ENCODE measurements around the gene CUTA. TPM values are rescaled to one million over a fixed set of nuclear protein-coding genes. Genes with fewer than 3 reads are reported as not detected.
"Not testable (repeated sequence)": the region's sequence is repeated elsewhere in the genome, so short reads cannot be mapped to it uniquely, and the experiment has no call there.

Gene CUTA
- total RNA-seq, 1 experiment from 2014 or later = 257 TPM

GRCh38 chr6:33367715-33368025 lies 50.2 kb downstream of the CUTA start:
- peaks cover 15 to 26% of the 10 kb centered on the region in 2 experiments for H3K4me1 Mint-ChIP-seq
- not testable (repeated sequence) for H4K8ac ChIP-seq (replicated peaks; ENCODE audit: insufficient read length, low read depth, low read length); H2BK5ac ChIP-seq (ENCODE audit: insufficient read length, low read length); H3K4me1 ChIP-seq (ENCODE audit: insufficient read depth, low read length); H3K4me3 Mint-ChIP-seq; H3K9ac ChIP-seq (ENCODE audit: extremely low read depth, insufficient read length, low read length); H3K27ac Mint-ChIP-seq; H4K20me1 ChIP-seq (ENCODE audit: control insufficient read depth, insufficient read depth, insufficient read length); H3K27me3 Mint-ChIP-seq (ENCODE audit: low read depth); H3K27me3 ChIP-seq (ENCODE audit: insufficient read depth, low read length); H3K14ac ChIP-seq (ENCODE audit: insufficient read depth, low read length); H2AK5ac ChIP-seq (ENCODE audit: insufficient read length, low read length); H3K4ac ChIP-seq (ENCODE audit: low read depth, low read length); H2BK20ac ChIP-seq (ENCODE audit: low read depth, low read length, poor library complexity, severe bottlenecking); H3K56ac ChIP-seq (ENCODE audit: insufficient read length, low read depth, low read length); H3K36me3 Mint-ChIP-seq (ENCODE audit: insufficient read depth in 1 of 3, low read depth in 3 of 3); H2AFZ ChIP-seq (ENCODE audit: low read length); H3K18ac ChIP-seq (ENCODE audit: insufficient read length, low read depth, low read length); H3K4me2 ChIP-seq (ENCODE audit: insufficient read depth, insufficient read length, low read length); H3K9me3 Mint-ChIP-seq; H3K23ac ChIP-seq (ENCODE audit: insufficient read length, low read depth, low read length); H2BK12ac ChIP-seq (ENCODE audit: insufficient read length, low read depth, low read length); H4K5ac ChIP-seq (ENCODE audit: insufficient read length, low read depth, low read length); H3K79me1 ChIP-seq (ENCODE audit: insufficient read depth, low read depth, low read length, poor library complexity, severe bottlenecking); H2BK15ac ChIP-seq (ENCODE audit: low read depth, low read length); H2BK120ac ChIP-seq (ENCODE audit: low read depth, low read length, poor library complexity, severe bottlenecking); DNase-seq; H3K27ac ChIP-seq (ENCODE audit: insufficient read length, low read depth, low read length); H4K91ac ChIP-seq (ENCODE audit: insufficient read length, low read depth, low read length); H3T11ph ChIP-seq (ENCODE audit: low read length); H3K23me2 ChIP-seq (ENCODE audit: insufficient read length, low read depth, low read length, poor library complexity, severe bottlenecking); H3K9me3 ChIP-seq (ENCODE audit: control insufficient read depth, low read depth, low read length); H3K79me2 ChIP-seq (ENCODE audit: insufficient read depth, low read length)
- no CpG with 5 or more reads among the region's 5 CpGs for WGBS (ENCODE audit: extremely low coverage, insufficient read length, low lambda C conversion rate)

Measured in H9 (cell line).